GM12878 (cell line): ENCODE results near the gene RASSF8.

ENCODE experiments used
- MAX ChIP-seq: IDR thresholded peaks from 2 replicates; pipeline ENCODE4 v1.6.1; 2012; ENCODE audit warnings: low read depth, low read length, improper control_type of control experiment
- TF ChIP-seq, protein P1 (sequence below), 3 experiments: IDR thresholded peaks in 2 of 3; conservative IDR thresholded peaks in 1 of 3; 2 replicates each; pipeline ENCODE4 v1.5.1; 2011; ENCODE audit warnings: low read depth in 3 of 3, low read length in 3 of 3, mild to moderate bottlenecking in 3 of 3, control low read depth in 2 of 3, moderate library complexity in 2 of 3, inconsistent platforms in 1 of 3, mixed read lengths in 1 of 3; ENCODE audit not compliant: control insufficient read depth in 2 of 3, insufficient read depth in 1 of 3; ENCODE audit errors: extremely low read depth in 1 of 3

DNA sequence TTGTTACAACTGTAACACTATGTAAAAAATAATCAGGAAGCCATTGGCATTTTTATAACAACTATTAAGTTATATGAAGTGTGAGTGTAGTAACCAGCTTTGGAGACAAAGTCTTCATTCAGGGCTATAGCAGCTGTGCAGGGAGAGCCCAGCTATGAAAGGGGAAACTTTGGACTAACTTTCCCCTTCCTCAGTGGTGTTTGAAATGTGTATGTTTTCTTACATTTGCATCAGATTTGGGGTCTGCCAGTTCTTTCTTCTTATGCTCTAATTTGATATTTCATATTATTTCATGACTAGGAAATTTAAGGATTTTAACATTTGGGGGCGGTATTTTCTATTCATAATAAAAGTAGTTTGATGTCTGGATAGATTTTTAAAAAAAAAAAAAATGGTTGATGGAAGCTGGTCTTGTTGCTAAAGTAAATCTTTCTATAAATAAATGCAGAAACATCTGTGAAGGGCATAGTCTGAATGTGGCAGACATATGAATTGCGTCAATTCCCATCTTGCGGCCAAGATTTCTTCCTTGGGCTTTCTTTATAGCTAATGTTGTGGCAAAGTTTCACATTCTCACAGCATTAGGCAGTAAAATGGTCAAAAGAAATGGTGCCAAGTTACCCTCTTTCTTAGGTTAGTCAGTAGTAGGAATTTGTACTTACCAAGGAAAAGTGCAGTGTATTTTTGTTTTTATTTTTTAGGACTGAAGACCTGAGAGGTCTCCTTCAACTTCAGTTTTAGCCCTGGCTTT, 35.6 kb downstream of the RASSF8 start:
- TF ChIP-seq, protein P1, sequence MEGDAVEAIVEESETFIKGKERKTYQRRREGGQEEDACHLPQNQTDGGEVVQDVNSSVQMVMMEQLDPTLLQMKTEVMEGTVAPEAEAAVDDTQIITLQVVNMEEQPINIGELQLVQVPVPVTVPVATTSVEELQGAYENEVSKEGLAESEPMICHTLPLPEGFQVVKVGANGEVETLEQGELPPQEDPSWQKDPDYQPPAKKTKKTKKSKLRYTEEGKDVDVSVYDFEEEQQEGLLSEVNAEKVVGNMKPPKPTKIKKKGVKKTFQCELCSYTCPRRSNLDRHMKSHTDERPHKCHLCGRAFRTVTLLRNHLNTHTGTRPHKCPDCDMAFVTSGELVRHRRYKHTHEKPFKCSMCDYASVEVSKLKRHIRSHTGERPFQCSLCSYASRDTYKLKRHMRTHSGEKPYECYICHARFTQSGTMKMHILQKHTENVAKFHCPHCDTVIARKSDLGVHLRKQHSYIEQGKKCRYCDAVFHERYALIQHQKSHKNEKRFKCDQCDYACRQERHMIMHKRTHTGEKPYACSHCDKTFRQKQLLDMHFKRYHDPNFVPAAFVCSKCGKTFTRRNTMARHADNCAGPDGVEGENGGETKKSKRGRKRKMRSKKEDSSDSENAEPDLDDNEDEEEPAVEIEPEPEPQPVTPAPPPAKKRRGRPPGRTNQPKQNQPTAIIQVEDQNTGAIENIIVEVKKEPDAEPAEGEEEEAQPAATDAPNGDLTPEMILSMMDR (IDR thresholded peaks at IDR 0.05 in 2 of 3, conservative IDR thresholded peaks at IDR 0.05 in 1 of 3; ENCODE audit: control insufficient read depth in 2 of 3, extremely low read depth in 1 of 3, insufficient read depth in 1 of 3, low read depth in 3 of 3, low read length in 3 of 3): no peak
- no peak for TF ChIP-seq MAX
